Calu3 (cell line): ENCODE measurements around the gene RYR3. TPM values are rescaled to one million over a fixed set of nuclear protein-coding genes. Genes with fewer than 3 reads are reported as not detected.

Source experiments
- BruUV-seq: library from RNA; stranded (reverse); fragments of 400-500 nt; replicated peaks from 2 replicates; lab custom pipeline; 2021; lab: Mats Ljungman, UMichigan
- CTCF ChIA-PET: fragments of 300-600 bp; sonication (Branson Sonifier 250); formaldehyde crosslinking; loops from one replicate; lab custom pipeline; 2022; ENCODE audit warnings: antibody characterized with exemption; lab: Charles Lee
- DNase-seq: peaks from one replicate; pipeline ENCODE4 v3.0.0; 2022
- H3K27ac Mint-ChIP-seq: one replicate; pipeline ENCODE4 v1.8.0; 2022; ENCODE audit warnings: mixed read lengths; ENCODE audit not compliant: unreplicated experiment
- H3K27me3 Mint-ChIP-seq: one replicate; pipeline ENCODE4 v1.8.0; 2022; ENCODE audit warnings: mixed read lengths; ENCODE audit not compliant: unreplicated experiment
- H3K36me3 Mint-ChIP-seq: one replicate; pipeline ENCODE4 v1.8.0; 2022; ENCODE audit warnings: mild to moderate bottlenecking, moderate library complexity, mixed read lengths; ENCODE audit not compliant: insufficient read depth, unreplicated experiment
- H3K4me1 Mint-ChIP-seq: one replicate; pipeline ENCODE4 v1.8.0; 2022; ENCODE audit warnings: mild to moderate bottlenecking, low read depth, mixed read lengths; ENCODE audit not compliant: unreplicated experiment
- H3K4me3 Mint-ChIP-seq: one replicate; pipeline ENCODE4 v1.8.0; 2022; ENCODE audit warnings: mild to moderate bottlenecking, low read depth, moderate library complexity, mixed read lengths; ENCODE audit not compliant: unreplicated experiment
- H3K9me3 Mint-ChIP-seq: one replicate; pipeline ENCODE4 v1.8.0; 2022; ENCODE audit warnings: low read depth, mixed read lengths; ENCODE audit not compliant: unreplicated experiment
- intact Hi-C: fragments of 100-400 bp; cut with micrococcal nuclease; formaldehyde crosslinking; loops from one replicate; pipeline ENCODE4 v1.10.0; 2022; ENCODE audit not compliant: unreplicated experiment
- total RNA-seq: library from RNA; stranded (reverse); gene quantifications from 2 replicates; pipeline ENCODE4 v1.2.3, GENCODE V29; 2022
- TF ChIP-seq, protein P1 (sequence below): fragments of 200-600 bp; IDR thresholded peaks from one replicate; pipeline ENCODE4 v1.8.0; 2022; ENCODE audit warnings: antibody characterized with exemption; ENCODE audit not compliant: unreplicated experiment

RYR3 gene
- total RNA-seq, 1 experiment from 2014 or later = not detected

DNA sequence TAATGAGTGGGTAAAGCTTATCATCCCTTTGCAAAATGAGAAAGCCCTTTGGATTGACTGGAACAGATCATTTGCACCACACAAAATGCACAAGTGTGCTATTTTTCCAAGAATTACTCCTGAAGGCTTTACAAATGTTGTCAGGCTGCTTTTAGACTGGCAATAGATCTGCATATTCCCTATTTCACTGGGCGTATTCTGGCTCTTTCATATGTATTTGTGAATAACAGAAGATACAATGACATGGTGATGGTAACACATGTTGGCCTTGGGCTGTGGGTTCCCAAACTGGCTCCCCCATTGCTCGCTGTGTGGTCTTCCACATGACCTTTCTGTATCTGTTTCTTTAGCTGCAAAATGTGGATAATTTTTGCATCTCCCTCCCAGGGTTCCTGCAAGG, 354.2 kb downstream of the RYR3 start:
- Mint-ChIP-seq H3K4me1 (no peaks in the 10 kb centered on the region), H3K36me3 (no peaks in the 10 kb centered on the region), H3K27me3 (no peaks in the 10 kb centered on the region), H3K27ac (no peak overlapping the region), H3K9me3 (no peaks in the 10 kb centered on the region), H3K4me3 (no peak overlapping the region)
- CTCF ChIA-PET = no interaction called here
- TF ChIP-seq, protein P1, sequence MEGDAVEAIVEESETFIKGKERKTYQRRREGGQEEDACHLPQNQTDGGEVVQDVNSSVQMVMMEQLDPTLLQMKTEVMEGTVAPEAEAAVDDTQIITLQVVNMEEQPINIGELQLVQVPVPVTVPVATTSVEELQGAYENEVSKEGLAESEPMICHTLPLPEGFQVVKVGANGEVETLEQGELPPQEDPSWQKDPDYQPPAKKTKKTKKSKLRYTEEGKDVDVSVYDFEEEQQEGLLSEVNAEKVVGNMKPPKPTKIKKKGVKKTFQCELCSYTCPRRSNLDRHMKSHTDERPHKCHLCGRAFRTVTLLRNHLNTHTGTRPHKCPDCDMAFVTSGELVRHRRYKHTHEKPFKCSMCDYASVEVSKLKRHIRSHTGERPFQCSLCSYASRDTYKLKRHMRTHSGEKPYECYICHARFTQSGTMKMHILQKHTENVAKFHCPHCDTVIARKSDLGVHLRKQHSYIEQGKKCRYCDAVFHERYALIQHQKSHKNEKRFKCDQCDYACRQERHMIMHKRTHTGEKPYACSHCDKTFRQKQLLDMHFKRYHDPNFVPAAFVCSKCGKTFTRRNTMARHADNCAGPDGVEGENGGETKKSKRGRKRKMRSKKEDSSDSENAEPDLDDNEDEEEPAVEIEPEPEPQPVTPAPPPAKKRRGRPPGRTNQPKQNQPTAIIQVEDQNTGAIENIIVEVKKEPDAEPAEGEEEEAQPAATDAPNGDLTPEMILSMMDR = no peak
- DNase-seq = no peak
- intact Hi-C loops = no loop called here
- BruUV-seq = no TSS peak

DNA sequence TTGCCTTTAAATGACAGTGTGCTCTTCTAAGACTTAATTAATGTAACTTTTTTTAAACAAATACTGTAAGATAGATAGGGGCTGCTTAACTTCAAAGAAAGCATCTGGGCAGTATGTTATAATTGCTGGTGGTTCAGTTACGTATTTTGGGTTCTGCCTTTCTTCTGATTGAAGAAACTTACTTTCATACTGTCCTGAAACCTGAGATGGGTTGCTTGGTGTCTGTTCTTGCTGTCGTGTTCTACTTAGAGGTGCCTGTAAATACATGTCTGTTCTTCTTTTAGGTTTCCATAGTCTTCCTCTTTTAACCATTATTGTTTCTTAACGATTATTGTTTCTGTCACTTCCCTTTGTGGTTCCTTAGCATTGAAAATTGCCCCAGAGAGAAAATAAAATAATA, 359.8 kb downstream of the RYR3 start:
- Mint-ChIP-seq H3K9me3 (no peaks in the 10 kb centered on the region), H3K4me1 (no peaks in the 10 kb centered on the region), H3K36me3 (no peaks in the 10 kb centered on the region), H3K27me3 (peaks cover 19% of the 10 kb centered on the region), H3K4me3 (no peak overlapping the region), H3K27ac (no peak overlapping the region)
- TF ChIP-seq, protein P1 = no peak
- CTCF ChIA-PET = no interaction called here
- no TSS peak for BruUV-seq
- intact Hi-C loops = no loop called here
- no peak for DNase-seq

DNA sequence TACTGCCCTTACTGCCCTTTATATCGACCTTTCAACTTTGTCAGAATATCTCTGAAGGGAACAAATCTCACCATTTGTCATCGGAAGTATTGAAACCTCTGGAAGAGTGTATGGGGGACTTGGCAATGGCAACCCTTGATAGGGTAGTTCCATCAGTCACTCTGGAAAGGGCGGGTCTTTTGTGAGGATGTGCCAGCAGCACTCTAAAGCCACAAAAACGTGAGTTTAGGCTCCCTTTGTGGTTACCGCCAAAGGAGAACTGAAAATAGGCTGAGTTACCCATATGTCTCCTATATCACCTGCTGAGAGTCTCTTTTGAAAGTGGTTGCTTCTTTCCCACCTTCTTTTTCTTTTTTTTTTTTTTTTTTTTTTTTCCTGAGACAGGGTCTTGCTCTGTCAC, 360.7 kb downstream of the RYR3 start:
- intact Hi-C loops = no loop called here
- CTCF ChIA-PET = no interaction called here
- TF ChIP-seq, protein P1 = no peak
- H3K4me3 Mint-ChIP-seq = no peak overlapping the region
- no peaks in the 10 kb centered on the region for H3K36me3 Mint-ChIP-seq
- peaks cover 27% of the 10 kb centered on the region for H3K27me3 Mint-ChIP-seq
- DNase-seq = no peak
- no TSS peak for BruUV-seq
- H3K27ac Mint-ChIP-seq = no peak overlapping the region
- H3K9me3 Mint-ChIP-seq = no peaks in the 10 kb centered on the region
- H3K4me1 Mint-ChIP-seq = no peaks in the 10 kb centered on the region

DNA sequence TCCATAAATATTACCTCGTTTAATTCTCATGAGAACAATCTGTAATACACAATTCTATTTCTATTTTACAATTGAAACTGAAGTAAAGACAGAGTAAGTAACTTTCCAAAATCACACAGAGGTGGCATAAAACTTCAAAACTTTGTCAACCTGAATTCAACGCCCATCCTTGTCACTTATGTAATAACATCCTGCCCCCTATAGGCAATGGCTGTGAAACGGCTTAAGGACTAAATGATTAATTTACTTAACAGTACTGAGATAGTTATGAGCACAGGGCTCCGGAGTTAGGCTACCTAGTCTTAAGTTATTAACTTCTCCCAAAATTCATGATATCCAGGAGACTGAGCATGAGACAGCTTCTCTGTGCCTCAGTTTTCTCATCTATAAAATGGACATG, 364.5 kb downstream of the RYR3 start:
- Mint-ChIP-seq H3K4me3 (no peak overlapping the region), H3K27me3 (peaks cover 42% of the 10 kb centered on the region), H3K9me3 (no peaks in the 10 kb centered on the region), H3K27ac (no peak overlapping the region), H3K4me1 (no peaks in the 10 kb centered on the region), H3K36me3 (no peaks in the 10 kb centered on the region)
- CTCF ChIA-PET = no interaction called here
- BruUV-seq = no TSS peak
- DNase-seq = no peak
- intact Hi-C loops = no loop called here
- TF ChIP-seq, protein P1 = no peak
